GM18907 (cell line): Measurements from ENCODE around the gene CARD8.

Source experiments
- ATAC-seq: cut with Tn5 transposase; IDR thresholded peaks from one replicate; pipeline ENCODE4 v1.9.1; 2021; ENCODE audit warnings: mild to moderate bottlenecking, moderate library complexity; ENCODE audit not compliant: unreplicated experiment

The CARD8 gene

GRCh38 chr19:48175578-48175977 is 80.1 kb downstream of the CARD8 start:
- no peak for ATAC-seq

- ATAC-seq: no peak
Measured at GRCh38 chr19:48174445-48175030, 81.2 kb downstream of the CARD8 start.

- ATAC-seq: no peak
Measured at GRCh38 chr19:48171710-48172109, 84.0 kb downstream of the CARD8 start.

GRCh38 chr19:48170817-48171347 is 84.8 kb downstream of the CARD8 start:
- ATAC-seq: no peak

GRCh38 chr19:48169939-48170803 is 85.5 kb downstream of the CARD8 start, which contains the start of the genes LIG1 and ZSWIM9:
Gene LIG1 (minus strand): TSS chr19:48170344. CDS start chr19:48165566, 4,778 bp downstream.
Gene ZSWIM9 (plus strand): TSS chr19:48170680. CDS start chr19:48171803, 1,123 bp downstream.
- peak; percentile 87 for ATAC-seq

- ATAC-seq: peak; percentile 4
Measured at GRCh38 chr19:48169578-48169938, 86.2 kb downstream of the CARD8 start.

- no peak for ATAC-seq
Measured at GRCh38 chr19:48168689-48169088, 87.0 kb downstream of the CARD8 start.

- no peak for ATAC-seq
Measured at GRCh38 chr19:48158210-48158790, 97.4 kb downstream of the CARD8 start.
